ENCODE measurements around the gene TEKTIP1. TPM values are rescaled to one million over a fixed set of nuclear protein-coding genes. Genes with fewer than 3 reads are reported as not detected.

The TEKTIP1 gene
- total RNA-seq, 4 donors from 2014 or later: 0.78 TPM; not detected in 3

GRCh38 chr19:3524078-3524842 is 14.7 kb upstream of the TEKTIP1 start:
- intact Hi-C loops (cut with DNase I; ENCODE audit: low total_unique reads): loop anchor here (10.0 kb wide), 1 partner anchor 91 kb away; no protein-coding TSS in a partner anchor
- WGBS, 2 donors: 91 to 92% methylated on average over 31 to 33 of the region's 33 CpGs
- no peak for DNase-seq (ENCODE audit: low spot score in 2 of 2)
- H3K4me3 ChIP-seq (ENCODE audit: low read depth, poor library complexity, severe bottlenecking): no peak overlapping the region
- TF ChIP-seq POLR2A (IDR thresholded peaks at IDR 0.05): no peak
- no peak for TF ChIP-seq CTCF (IDR thresholded peaks at IDR 0.05)

GRCh38 chr19:3524904-3525451 is 14.0 kb upstream of the TEKTIP1 start:
- intact Hi-C loops (cut with DNase I; ENCODE audit: low total_unique reads): loop anchor here (10.0 kb wide), 1 partner anchor 90 kb away; no protein-coding TSS in a partner anchor
- TF ChIP-seq POLR2A (IDR thresholded peaks at IDR 0.05) (no peak), CTCF (IDR thresholded peaks at IDR 0.05) (no peak)
- no peak overlapping the region for H3K4me3 ChIP-seq (ENCODE audit: low read depth, poor library complexity, severe bottlenecking)
- no peak for DNase-seq (ENCODE audit: low spot score in 2 of 2)
- WGBS, 2 donors: 93 to 95% methylated on average over 19 to 20 of the region's 20 CpGs

GRCh38 chr19:3526507-3527237 is 12.3 kb upstream of the TEKTIP1 start:
- intact Hi-C loops (cut with DNase I; ENCODE audit: low total_unique reads): loop anchor here (10.0 kb wide), 1 partner anchor 88 kb away; no protein-coding TSS in a partner anchor
- 90 to 93% methylated on average over 24 to 27 of the region's 28 CpGs for WGBS, 2 donors
- no peak for TF ChIP-seq POLR2A (IDR thresholded peaks at IDR 0.05)
- no peak for TF ChIP-seq CTCF (IDR thresholded peaks at IDR 0.05)
- no peak overlapping the region for H3K4me3 ChIP-seq (ENCODE audit: low read depth, poor library complexity, severe bottlenecking)
- DNase-seq (ENCODE audit: low spot score in 2 of 2): no peak

- no peak overlapping the region for H3K4me3 ChIP-seq (ENCODE audit: low read depth, poor library complexity, severe bottlenecking)
- TF ChIP-seq POLR2A (IDR thresholded peaks at IDR 0.05) (no peak), CTCF (IDR thresholded peaks at IDR 0.05) (no peak)
- intact Hi-C loops (cut with DNase I; ENCODE audit: low total_unique reads): loop anchor here (10.0 kb wide), 1 partner anchor 87 kb away; no protein-coding TSS in a partner anchor
- DNase-seq (ENCODE audit: low spot score in 2 of 2): no peak
- WGBS, 2 donors: 94 to 95% methylated on average over 17 to 20 of the region's 21 CpGs
Measured at GRCh38 chr19:3527238-3527910, 11.6 kb upstream of the TEKTIP1 start.

- no peak for TF ChIP-seq CTCF (IDR thresholded peaks at IDR 0.05)
- no peak for TF ChIP-seq POLR2A (IDR thresholded peaks at IDR 0.05)
- intact Hi-C loops (cut with DNase I; ENCODE audit: low total_unique reads): loop anchor here (10.0 kb wide), 1 partner anchor 87 kb away; no protein-coding TSS in a partner anchor
- no peak for DNase-seq (ENCODE audit: low spot score in 2 of 2)
- H3K4me3 ChIP-seq (ENCODE audit: low read depth, poor library complexity, severe bottlenecking): no peak overlapping the region
- 91 to 96% methylated on average over 11 to 14 of the region's 14 CpGs for WGBS, 2 donors
Measured at GRCh38 chr19:3528080-3528479, 10.9 kb upstream of the TEKTIP1 start.
